IMR-90 (cell line): ENCODE measurements around the gene TCERG1L. TPM values are rescaled to one million over a fixed set of nuclear protein-coding genes. Genes with fewer than 3 reads are reported as not detected.

Experiments used
- ATAC-seq: fragments of 200-7000 bp; cut with Tn5 transposase; 2 replicates; pipeline ENCODE4 v1.9.1; 2020; ENCODE audit warnings: low read depth, mild to moderate bottlenecking, moderate library complexity
- BruUV-seq: library from RNA; stranded (reverse); fragments of 400-500 nt; replicated peaks from 2 replicates; lab custom pipeline; 2021; lab: Mats Ljungman, UMichigan
- CTCF ChIA-PET: fragments of 300-600 bp; formaldehyde crosslinking; extraction: SDS; loops from one replicate; lab custom pipeline; 2021; ENCODE audit warnings: antibody characterized with exemption; lab: Yijun Ruan, JAX
- POLR2A ChIA-PET: fragments of 300-600 bp; sonication (Branson Sonifier 250); formaldehyde crosslinking; loops from one replicate; lab custom pipeline; 2022; ENCODE audit warnings: antibody characterized with exemption; ENCODE audit not compliant: unreplicated experiment; lab: Charles Lee
- DNase-seq: peaks from one replicate; pipeline ENCODE4 v3.0.0; 2013
- H2AFZ ChIP-seq: replicated peaks from 2 replicates; pipeline ENCODE3; 2013; ENCODE audit warnings: low read length, mild to moderate bottlenecking; ENCODE audit not compliant: poor library complexity
- H2AK5ac ChIP-seq: 2 replicates; pipeline ENCODE4 v1.6.1; 2013; ENCODE audit warnings: low read depth, low read length, inconsistent platforms
- H2AK9ac ChIP-seq: replicated peaks from 2 replicates; pipeline ENCODE3; 2013; ENCODE audit warnings: mild to moderate bottlenecking, low read depth, low read length, moderate library complexity; ENCODE audit not compliant: poor library complexity
- H2BK120ac ChIP-seq: 2 replicates; pipeline ENCODE4 v1.6.1; 2013; ENCODE audit warnings: low read depth, low read length, inconsistent platforms
- H2BK15ac ChIP-seq: 3 replicates; pipeline ENCODE4 v1.6.1; 2013; ENCODE audit warnings: low read depth, low read length, inconsistent platforms
- H2BK20ac ChIP-seq: 2 replicates; pipeline ENCODE4 v1.6.1; 2013; ENCODE audit warnings: low read depth, mild to moderate bottlenecking, inconsistent platforms, low read length, moderate library complexity
- H2BK5ac ChIP-seq: 2 replicates; pipeline ENCODE4 v1.6.1; 2013; ENCODE audit warnings: mild to moderate bottlenecking, low read depth, low read length, inconsistent platforms; ENCODE audit not compliant: poor library complexity, severe bottlenecking
- H3K14ac ChIP-seq: replicated peaks from 2 replicates; pipeline ENCODE4 v1.6.1; 2013; ENCODE audit warnings: low read depth, low read length, inconsistent platforms
- H3K18ac ChIP-seq: 2 replicates; pipeline ENCODE4 v1.6.1; 2013; ENCODE audit warnings: low read depth, low read length, control low read depth
- H3K23ac ChIP-seq: 2 replicates; pipeline ENCODE4 v1.6.1; 2013; ENCODE audit warnings: low read depth, low read length, inconsistent platforms
- H3K27ac ChIP-seq: 2 replicates; pipeline ENCODE4 v1.5.1; 2013; ENCODE audit warnings: mild to moderate bottlenecking, control low read depth, low read length; ENCODE audit not compliant: insufficient read depth
- H3K27me3 ChIP-seq: 2 replicates; pipeline ENCODE4 v1.6.1; 2013; ENCODE audit warnings: low read length; ENCODE audit not compliant: control insufficient read depth, insufficient read depth
- H3K36me3 ChIP-seq: 2 replicates; pipeline ENCODE4 v1.6.1; 2013; ENCODE audit warnings: low read length, mixed read lengths; ENCODE audit not compliant: control insufficient read depth, insufficient read depth
- H3K4ac ChIP-seq: 2 replicates; pipeline ENCODE4 v1.6.1; 2013; ENCODE audit warnings: low read depth, low read length, inconsistent platforms
- H3K4me1 ChIP-seq: 2 replicates; pipeline ENCODE4 v1.6.1; 2013; ENCODE audit warnings: low read length, mixed read lengths; ENCODE audit not compliant: control insufficient read depth, insufficient read depth
- H3K4me2 ChIP-seq: 2 replicates; pipeline ENCODE4 v1.6.1; 2013; ENCODE audit warnings: low read depth, mild to moderate bottlenecking, control low read depth, low read length, moderate library complexity
- H3K4me3 ChIP-seq: 2 replicates; pipeline ENCODE4 v1.5.1; 2013; ENCODE audit warnings: low read depth, mild to moderate bottlenecking, control low read depth, low read length, moderate library complexity; ENCODE audit not compliant: insufficient read depth
- H3K56ac ChIP-seq: 2 replicates; pipeline ENCODE4 v1.6.1; 2013; ENCODE audit warnings: low read length, inconsistent platforms; ENCODE audit not compliant: insufficient read depth; ENCODE audit errors: extremely low read depth
- H3K79me1 ChIP-seq, 2 experiments: 2 replicates each; pipeline ENCODE4 v1.6.1; 2013; ENCODE audit warnings: low read length in 2 of 2, inconsistent platforms in 1 of 2, low read depth in 1 of 2
- H3K9ac ChIP-seq: 2 replicates; pipeline ENCODE4 v1.6.1; 2013; ENCODE audit warnings: low read depth, low read length, control low read depth
- H3K9me1 ChIP-seq: 2 replicates; pipeline ENCODE4 v1.6.1; 2013; ENCODE audit warnings: low read length, inconsistent platforms; ENCODE audit not compliant: insufficient read depth
- H3K9me3 ChIP-seq: 2 replicates; pipeline ENCODE4 v1.6.1; 2013; ENCODE audit warnings: low read length; ENCODE audit not compliant: control insufficient read depth, insufficient read depth
- H4K20me1 ChIP-seq: 2 replicates; pipeline ENCODE4 v1.6.1; 2013; ENCODE audit warnings: low read length, inconsistent platforms; ENCODE audit not compliant: insufficient read depth
- H4K5ac ChIP-seq: 2 replicates; pipeline ENCODE4 v1.6.1; 2013; ENCODE audit warnings: mild to moderate bottlenecking, low read depth, low read length, control low read depth
- H4K8ac ChIP-seq, 2 experiments: 2 replicates each; pipeline ENCODE4 v1.6.1; 2013; ENCODE audit warnings: low read depth in 2 of 2, low read length in 2 of 2, control low read depth in 1 of 2, inconsistent platforms in 1 of 2
- H4K91ac ChIP-seq: 2 replicates; pipeline ENCODE4 v1.6.1; 2013; ENCODE audit warnings: low read depth, low read length, inconsistent platforms; ENCODE audit not compliant: insufficient read depth
- BHLHE40 ChIP-seq: fragments of 150-350 bp; IDR thresholded peaks from 2 replicates; pipeline ENCODE4 v1.6.1; 2016; ENCODE audit warnings: mild to moderate bottlenecking, low read depth, low read length
- CEBPB ChIP-seq: IDR thresholded peaks from 2 replicates; pipeline ENCODE4 v1.6.1; 2012; ENCODE audit warnings: low read depth, low read length, improper control_type of control experiment
- CHD1 ChIP-seq: IDR thresholded peaks from 2 replicates; pipeline ENCODE4 v1.6.1; 2012; ENCODE audit warnings: low read depth, low read length, improper control_type of control experiment
- FOS ChIP-seq: fragments of 150-350 bp; IDR thresholded peaks from 2 replicates; pipeline ENCODE4 v1.6.1; 2016; ENCODE audit warnings: low read depth, low read length
- MAFK ChIP-seq: IDR thresholded peaks from 2 replicates; pipeline ENCODE4 v1.6.1; 2012; ENCODE audit warnings: low read depth, low read length, improper control_type of control experiment
- MAZ ChIP-seq: IDR thresholded peaks from 2 replicates; pipeline ENCODE4 v1.6.1; 2012; ENCODE audit warnings: low read depth, mild to moderate bottlenecking, low read length, improper control_type of control experiment, moderate library complexity, borderline replicate concordance
- MXI1 ChIP-seq: IDR thresholded peaks from 2 replicates; pipeline ENCODE4 v1.6.1; 2012; ENCODE audit warnings: low read depth, mild to moderate bottlenecking, low read length, moderate library complexity, borderline replicate concordance
- NFE2L2 ChIP-seq: fragments of 150-350 bp; IDR thresholded peaks from 2 replicates; pipeline ENCODE4 v1.6.1; 2016; ENCODE audit warnings: low read depth, mild to moderate bottlenecking, low read length
- POLR2A ChIP-seq: IDR thresholded peaks from 2 replicates; pipeline ENCODE4 v1.6.1; 2012; ENCODE audit warnings: mild to moderate bottlenecking, low read depth, low read length
- RAD21 ChIP-seq: IDR thresholded peaks from 2 replicates; pipeline ENCODE4 v1.6.1; 2012; ENCODE audit warnings: low read length, improper control_type of control experiment
- RCOR1 ChIP-seq: IDR thresholded peaks from 2 replicates; pipeline ENCODE4 v1.6.1; 2012; ENCODE audit warnings: mild to moderate bottlenecking, low read length, improper control_type of control experiment; ENCODE audit not compliant: insufficient replicate concordance
- RFX5 ChIP-seq: IDR thresholded peaks from 2 replicates; pipeline ENCODE4 v1.8.0; 2012; ENCODE audit warnings: low read depth, mild to moderate bottlenecking, low read length, moderate library complexity
- SMC3 ChIP-seq: fragments of 150-350 bp; IDR thresholded peaks from 2 replicates; pipeline ENCODE4 v1.6.1; 2016; ENCODE audit warnings: low read depth, mild to moderate bottlenecking, antibody characterized with exemption, low read length, moderate library complexity
- WGBS, 2 experiments: methylation state at CpG; one replicate each; pipeline versions ENCODE4 v1.1.5 to v1.1.7; 2013; ENCODE audit warnings: missing lambda C conversion rate in 2 of 2; ENCODE audit not compliant: insufficient read length in 1 of 2; ENCODE audit errors: extremely low coverage in 2 of 2; 5-methylcytosine and 5-hydroxymethylcytosine counted together
- dilution Hi-C: fragments of 300-500 bp; cut with HindIII; formaldehyde crosslinking; loops from one replicate; pipeline ENCODE4 v1.14.3; 2018; ENCODE audit warnings: low sequenced_read_pairs; ENCODE audit not compliant: unreplicated experiment
- in situ Hi-C: fragments of 300-500 bp; cut with MboI; formaldehyde crosslinking; loops from 3 replicates; pipeline ENCODE4 v1.14.3; 2019; ENCODE audit warnings: low sequenced_read_pairs, inconsistent platforms, mixed read lengths
- intact Hi-C: fragments of 100-400 bp; cut with micrococcal nuclease; formaldehyde crosslinking; loops from 2 replicates; pipeline ENCODE4 v1.10.0; 2022
- polyA plus RNA-seq, 3 experiments: library from polyadenylated mRNA; depleted of rRNA; stranded (reverse); fragments of >200 nt; gene quantifications; 2 replicates each; pipeline ENCODE4 v1.2.3, GENCODE V29; 2012; ENCODE audit warnings: low replicate concordance in 1 of 3
- total RNA-seq: library from RNA; depleted of rRNA; stranded (reverse); fragments of >200 nt; gene quantifications from 2 replicates; pipeline ENCODE4 v1.2.3, GENCODE V29; 2012
- TF ChIP-seq, protein P1 (sequence below): fragments of 150-350 bp; IDR thresholded peaks from 2 replicates; pipeline ENCODE4 v1.6.1; 2017; ENCODE audit warnings: mild to moderate bottlenecking, antibody characterized with exemption, low read length, low read depth
- TF ChIP-seq, protein P2 (sequence below): fragments of 150-350 bp; IDR thresholded peaks from 2 replicates; pipeline ENCODE4 v1.6.1; 2016; ENCODE audit warnings: low read depth, mild to moderate bottlenecking, low read length, moderate library complexity, borderline replicate concordance
- TF ChIP-seq, protein P3 (sequence below): conservative IDR thresholded peaks from 2 replicates; pipeline ENCODE4 v1.5.1; 2012; ENCODE audit warnings: mild to moderate bottlenecking, low read depth, low read length, improper control_type of control experiment

The TCERG1L gene
- total and polyA plus RNA-seq, 2 of the 4 experiments (the other 2 are of a cell fraction) = not detected

DNA sequence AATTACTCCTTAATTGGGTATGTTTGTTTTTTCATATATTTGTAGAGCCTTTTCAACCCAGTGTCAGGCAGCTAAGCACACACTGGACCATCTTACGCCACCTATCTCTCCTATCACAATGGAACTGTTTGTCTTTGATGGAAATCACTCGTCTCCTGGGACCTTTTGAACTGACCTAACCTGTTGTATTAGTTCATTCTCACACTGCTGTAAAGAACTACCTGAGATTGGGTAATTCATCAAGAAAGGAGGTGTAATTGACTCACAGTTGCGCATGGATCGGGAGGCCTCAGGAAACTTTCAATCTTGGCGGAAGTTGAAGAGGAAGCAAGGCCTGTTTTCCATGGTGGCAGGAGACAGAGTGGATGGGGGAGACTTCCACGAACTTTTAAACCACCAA, 182.0 kb downstream of the TCERG1L start:
- BruUV-seq = no TSS peak
- in situ Hi-C loops = no loop called here
- intact Hi-C loops = no loop called here
- Histone ChIP-seq H3K18ac (no peak overlapping the region), H3K9ac (no peak overlapping the region), H4K91ac (no peak overlapping the region), H2AK9ac (no peak overlapping the region), H4K5ac (no peak overlapping the region), H3K36me3 (no peaks in the 10 kb centered on the region), H2BK15ac (no peak overlapping the region), H2AK5ac (no peak overlapping the region), H3K27ac (no peak overlapping the region), H2BK20ac (no peak overlapping the region), H3K14ac (no peak overlapping the region), H2BK120ac (no peak overlapping the region), H3K9me3 (peaks cover 43% of the 10 kb centered on the region), H3K4ac (no peak overlapping the region), H3K9me1 (no peaks in the 10 kb centered on the region), H3K79me1 (no peaks in the 10 kb centered on the region), H3K4me1 (no peaks in the 10 kb centered on the region), H4K8ac (no peak overlapping the region), H2AFZ (no peak overlapping the region), H4K20me1 (no peaks in the 10 kb centered on the region), H3K27me3 (no peaks in the 10 kb centered on the region), H3K4me2 (no peak overlapping the region), H3K23ac (no peak overlapping the region), H2BK5ac (no peak overlapping the region), H3K4me3 (no peak overlapping the region), H3K56ac (no peak overlapping the region)
- dilution Hi-C loops = no loop called here
- DNase-seq (no peak), ATAC-seq (no peak)
- no CpG with 5 or more reads among the region's 6 CpGs for WGBS, 2 experiments
- POLR2A ChIA-PET = no interaction called here
- CTCF ChIA-PET = no interaction called here
- TF ChIP-seq MAZ (no peak), POLR2A (no peak), CHD1 (no peak), NFE2L2 (no peak), CEBPB (no peak), RFX5 (no peak), SMC3 (no peak), MAFK (no peak), BHLHE40 (no peak), RAD21 (no peak), FOS (no peak), RCOR1 (no peak), MXI1 (no peak)
- TF ChIP-seq, protein P1, sequence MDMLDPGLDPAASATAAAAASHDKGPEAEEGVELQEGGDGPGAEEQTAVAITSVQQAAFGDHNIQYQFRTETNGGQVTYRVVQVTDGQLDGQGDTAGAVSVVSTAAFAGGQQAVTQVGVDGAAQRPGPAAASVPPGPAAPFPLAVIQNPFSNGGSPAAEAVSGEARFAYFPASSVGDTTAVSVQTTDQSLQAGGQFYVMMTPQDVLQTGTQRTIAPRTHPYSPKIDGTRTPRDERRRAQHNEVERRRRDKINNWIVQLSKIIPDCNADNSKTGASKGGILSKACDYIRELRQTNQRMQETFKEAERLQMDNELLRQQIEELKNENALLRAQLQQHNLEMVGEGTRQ = no peak
- TF ChIP-seq, protein P2, sequence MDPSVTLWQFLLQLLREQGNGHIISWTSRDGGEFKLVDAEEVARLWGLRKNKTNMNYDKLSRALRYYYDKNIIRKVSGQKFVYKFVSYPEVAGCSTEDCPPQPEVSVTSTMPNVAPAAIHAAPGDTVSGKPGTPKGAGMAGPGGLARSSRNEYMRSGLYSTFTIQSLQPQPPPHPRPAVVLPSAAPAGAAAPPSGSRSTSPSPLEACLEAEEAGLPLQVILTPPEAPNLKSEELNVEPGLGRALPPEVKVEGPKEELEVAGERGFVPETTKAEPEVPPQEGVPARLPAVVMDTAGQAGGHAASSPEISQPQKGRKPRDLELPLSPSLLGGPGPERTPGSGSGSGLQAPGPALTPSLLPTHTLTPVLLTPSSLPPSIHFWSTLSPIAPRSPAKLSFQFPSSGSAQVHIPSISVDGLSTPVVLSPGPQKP = no peak
- TF ChIP-seq, protein P3, sequence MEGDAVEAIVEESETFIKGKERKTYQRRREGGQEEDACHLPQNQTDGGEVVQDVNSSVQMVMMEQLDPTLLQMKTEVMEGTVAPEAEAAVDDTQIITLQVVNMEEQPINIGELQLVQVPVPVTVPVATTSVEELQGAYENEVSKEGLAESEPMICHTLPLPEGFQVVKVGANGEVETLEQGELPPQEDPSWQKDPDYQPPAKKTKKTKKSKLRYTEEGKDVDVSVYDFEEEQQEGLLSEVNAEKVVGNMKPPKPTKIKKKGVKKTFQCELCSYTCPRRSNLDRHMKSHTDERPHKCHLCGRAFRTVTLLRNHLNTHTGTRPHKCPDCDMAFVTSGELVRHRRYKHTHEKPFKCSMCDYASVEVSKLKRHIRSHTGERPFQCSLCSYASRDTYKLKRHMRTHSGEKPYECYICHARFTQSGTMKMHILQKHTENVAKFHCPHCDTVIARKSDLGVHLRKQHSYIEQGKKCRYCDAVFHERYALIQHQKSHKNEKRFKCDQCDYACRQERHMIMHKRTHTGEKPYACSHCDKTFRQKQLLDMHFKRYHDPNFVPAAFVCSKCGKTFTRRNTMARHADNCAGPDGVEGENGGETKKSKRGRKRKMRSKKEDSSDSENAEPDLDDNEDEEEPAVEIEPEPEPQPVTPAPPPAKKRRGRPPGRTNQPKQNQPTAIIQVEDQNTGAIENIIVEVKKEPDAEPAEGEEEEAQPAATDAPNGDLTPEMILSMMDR = no peak
